ENCODE measurements around the gene FKBP4. TPM values are rescaled to one million over a fixed set of nuclear protein-coding genes. Genes with fewer than 3 reads are reported as not detected.

FKBP4 gene
- total RNA-seq, 1 donor from 2014 or later: 36.5 TPM

DNA sequence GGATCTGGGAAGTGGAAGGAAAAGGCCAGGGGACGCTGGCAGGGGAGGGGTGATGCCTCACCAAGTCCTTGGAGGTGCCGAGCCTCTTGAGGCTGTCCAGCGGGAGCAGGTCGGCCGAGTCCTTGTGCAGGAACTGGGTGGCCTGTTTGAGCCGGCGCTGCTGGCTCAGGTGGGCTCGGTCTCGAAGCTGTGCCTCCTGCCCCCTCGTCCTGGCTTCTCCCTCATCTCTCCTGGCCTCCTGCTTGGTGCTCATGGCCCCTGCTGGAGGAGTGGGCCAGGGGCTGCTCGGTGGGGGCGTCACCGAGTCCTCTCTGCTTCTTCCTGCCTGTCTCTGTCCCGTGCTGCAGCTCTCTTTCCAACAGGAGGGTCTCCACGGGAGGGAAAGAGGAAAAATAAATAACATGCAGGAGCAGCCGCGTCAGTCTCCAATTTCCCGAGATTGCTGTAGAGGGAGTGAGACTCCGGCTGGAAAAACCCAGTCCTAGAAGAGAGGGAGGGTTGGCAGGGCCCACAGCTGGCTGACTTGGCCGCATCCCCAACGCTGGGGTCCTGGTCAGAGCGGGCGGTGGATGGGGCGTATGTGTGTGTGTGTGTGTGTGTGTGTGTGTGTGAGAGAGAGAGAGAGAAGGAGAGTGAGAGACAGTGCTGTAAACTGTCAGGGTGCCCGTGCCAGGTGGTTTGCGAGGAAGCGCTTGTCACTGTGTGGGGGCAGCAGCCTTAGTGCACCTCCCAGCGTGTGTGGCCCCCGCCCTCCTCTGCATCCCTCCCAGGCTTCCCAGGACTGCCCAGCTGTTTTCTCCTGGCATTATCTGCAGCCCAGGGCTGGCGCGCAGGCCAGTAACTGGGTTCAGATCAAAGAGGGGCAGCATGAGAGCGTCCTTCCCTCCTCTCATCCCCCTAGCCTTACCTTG lies 40.1 kb downstream of the FKBP4 start, which contains the start of gene NRIP2:
NRIP2 (minus strand) TSS at position 455 of the 911 bp plus-strand sequence; CDS start at position 403, 52 bp downstream.
- intact Hi-C loops (cut with DNase I): no loop called here
- DNase-seq (ENCODE audit: low spot score): peak; percentile 62

DNA sequence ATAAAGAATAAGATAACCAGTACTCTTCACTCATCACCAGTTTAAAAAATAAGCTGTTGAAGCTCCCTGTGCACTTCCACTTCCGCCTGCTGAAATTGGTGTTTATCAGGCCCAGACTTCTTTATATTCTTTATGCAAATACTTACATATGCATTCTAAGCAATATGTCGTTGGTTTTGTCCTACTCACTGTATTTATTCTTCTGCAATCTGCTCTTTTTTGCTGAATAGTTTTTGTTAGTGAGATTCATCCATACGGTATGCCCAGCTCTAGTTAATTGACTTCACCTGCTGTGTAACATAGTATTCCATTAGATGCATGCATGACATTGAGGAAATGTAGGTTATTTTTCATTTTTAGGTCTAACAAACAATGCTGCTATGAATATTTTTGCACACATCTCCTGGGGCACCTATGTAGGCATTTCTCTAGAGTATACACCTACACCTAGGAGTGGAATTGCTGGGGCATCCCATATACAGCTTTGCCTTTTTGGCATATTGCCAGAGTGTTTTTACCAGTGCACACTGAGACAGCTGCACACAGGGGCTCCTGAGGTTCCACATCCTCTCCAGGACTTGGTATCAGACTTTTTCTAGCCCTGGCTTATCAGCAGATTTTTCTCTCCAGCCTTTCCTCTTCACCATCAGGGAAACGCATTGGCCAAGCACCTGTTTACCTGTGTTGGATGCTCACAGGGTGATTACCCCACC lies 41.1 kb downstream of the FKBP4 start:
- no peak for DNase-seq (ENCODE audit: low spot score)
- intact Hi-C loops (cut with DNase I): no loop called here

DNA sequence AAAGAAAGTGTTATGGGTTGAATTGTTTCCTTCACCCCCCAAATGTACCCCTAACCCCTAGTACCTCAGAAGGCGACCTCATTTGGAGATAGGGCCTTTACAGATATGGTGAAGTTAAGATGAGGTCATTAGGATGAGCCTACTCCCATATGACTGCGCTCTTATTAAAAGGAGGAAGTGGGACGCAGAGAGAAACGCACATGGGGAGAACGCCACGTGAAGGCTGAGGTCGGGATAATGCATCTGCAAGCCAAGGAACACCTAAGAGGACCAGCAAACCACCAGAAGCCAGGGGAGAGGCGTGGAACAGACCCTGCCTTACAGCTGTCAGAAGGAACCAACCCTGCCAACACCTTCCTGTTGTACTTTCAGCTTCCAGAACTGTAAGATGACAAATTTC lies 41.8 kb downstream of the FKBP4 start:
- DNase-seq (ENCODE audit: low spot score): no peak

DNA sequence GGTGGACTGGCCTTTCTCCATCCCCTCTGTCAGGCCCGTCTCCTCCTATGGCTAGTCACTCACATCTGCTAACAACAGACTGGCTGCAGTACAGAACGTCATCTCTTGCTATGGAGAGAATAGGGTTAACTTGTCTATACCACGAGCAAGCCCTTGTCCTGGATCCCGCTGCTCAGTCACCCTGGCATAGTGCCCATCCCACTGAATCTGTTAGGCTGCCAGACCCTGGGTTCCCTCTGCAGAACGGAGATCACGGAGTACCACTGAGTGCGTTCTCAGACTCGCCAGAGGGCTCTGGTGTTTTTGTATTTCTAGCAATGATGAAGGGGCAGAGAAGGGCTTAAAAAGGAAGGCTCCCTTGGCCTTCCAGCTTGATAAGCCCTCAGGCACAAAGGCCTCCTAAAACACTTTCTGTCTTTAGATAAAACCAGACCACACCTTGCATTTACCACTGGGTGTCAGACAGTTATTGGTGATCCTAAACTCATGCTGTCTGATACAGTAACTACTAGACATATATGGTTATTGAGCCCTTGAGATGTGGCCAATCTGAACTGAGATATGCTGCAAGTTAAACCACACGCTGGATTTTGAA lies 46.4 kb downstream of the FKBP4 start:
- intact Hi-C loops (cut with DNase I): no loop called here
- DNase-seq (ENCODE audit: low spot score): no peak

More for the DNA sequence above, 41.8 kb downstream of the FKBP4 start:
- intact Hi-C loops (cut with DNase I): no loop called here

DNA sequence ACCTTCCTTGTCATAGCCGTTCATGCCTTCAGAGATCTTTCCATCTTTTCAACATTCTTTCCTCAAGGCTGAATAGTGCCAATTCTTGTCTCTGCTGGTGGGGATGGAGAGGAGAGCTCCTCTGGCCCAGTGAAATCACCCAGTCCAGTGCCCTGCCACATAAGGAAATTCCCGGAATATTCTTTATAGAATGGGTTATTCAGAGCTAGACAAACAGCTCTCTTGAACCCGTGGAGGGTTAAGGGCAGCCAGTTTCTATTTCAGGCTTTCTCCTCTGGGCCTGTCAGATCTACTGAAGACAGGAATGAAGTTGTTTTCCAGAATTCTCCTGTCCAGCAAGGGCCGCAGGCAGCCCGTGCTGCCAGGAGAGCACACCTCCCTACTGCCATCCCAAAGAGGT lies 48.2 kb downstream of the FKBP4 start:
- no peak for DNase-seq (ENCODE audit: low spot score)
- intact Hi-C loops (cut with DNase I): no loop called here

DNA sequence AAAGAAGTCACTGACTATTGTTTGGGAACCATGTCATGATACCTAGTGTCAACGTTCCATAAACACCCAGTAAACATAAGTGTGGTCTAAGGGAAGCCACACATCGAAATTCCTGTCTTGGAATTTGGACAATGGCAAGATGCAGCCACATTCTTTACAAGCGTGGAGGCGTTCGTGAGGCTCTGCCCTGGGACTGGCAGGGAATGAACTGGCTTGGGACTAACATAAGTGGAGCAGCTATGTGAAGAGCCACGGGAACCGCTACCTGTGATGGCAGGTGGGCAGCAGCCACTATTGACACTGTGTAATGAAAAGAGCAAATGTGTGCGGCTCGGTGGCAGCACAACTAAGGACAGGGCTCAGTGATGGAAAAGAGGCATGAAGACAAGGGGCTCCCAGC lies 50.0 kb downstream of the FKBP4 start:
- DNase-seq (ENCODE audit: low spot score): no peak

DNA sequence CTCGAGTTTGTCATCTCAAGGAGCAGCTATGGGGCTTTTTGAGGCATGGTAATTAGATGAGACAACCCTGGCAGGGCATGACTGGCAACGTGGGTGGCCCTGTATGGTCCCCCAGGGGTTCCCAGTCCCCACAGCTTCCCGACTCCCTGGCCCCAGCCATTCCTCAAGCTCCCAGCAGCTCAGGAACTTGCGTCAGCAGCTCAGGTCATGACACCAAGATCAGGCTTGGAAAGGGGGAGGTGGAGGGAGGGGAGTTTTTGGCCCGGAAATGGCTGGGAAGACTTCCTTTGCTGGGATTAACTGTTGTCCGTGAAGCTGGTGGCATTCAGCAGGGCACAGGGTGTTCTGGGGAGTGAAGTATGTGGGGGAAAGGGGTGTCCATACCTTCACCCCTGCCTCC lies 50.5 kb downstream of the FKBP4 start:
- DNase-seq (ENCODE audit: low spot score): no peak
- intact Hi-C loops (cut with DNase I): no loop called here

More for the DNA sequence above, 50.0 kb downstream of the FKBP4 start:
- intact Hi-C loops (cut with DNase I): no loop called here

DNA sequence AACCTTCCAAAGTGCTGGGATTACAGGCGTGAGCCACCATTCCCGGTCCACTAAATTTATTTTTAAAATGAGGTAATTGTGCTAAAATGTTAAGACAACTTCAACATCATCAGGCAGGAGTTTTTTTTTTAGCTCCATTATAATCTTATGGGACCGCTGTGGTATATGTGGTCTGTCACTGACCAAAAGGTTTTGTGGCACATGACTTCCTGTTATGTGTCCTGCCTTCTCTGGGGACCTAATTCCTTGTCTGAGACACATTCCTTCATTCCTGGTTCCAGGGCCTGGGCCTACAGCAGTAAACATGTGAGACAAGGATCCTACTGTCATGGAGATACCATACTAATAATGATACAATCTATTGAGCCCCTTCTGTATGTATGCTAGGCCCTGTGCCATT lies 57.2 kb downstream of the FKBP4 start:
- DNase-seq (ENCODE audit: low spot score): no peak
- intact Hi-C loops (cut with DNase I): loop anchor here (2.0 kb wide), 1 partner anchor 189 kb away; no protein-coding TSS in a partner anchor

DNA sequence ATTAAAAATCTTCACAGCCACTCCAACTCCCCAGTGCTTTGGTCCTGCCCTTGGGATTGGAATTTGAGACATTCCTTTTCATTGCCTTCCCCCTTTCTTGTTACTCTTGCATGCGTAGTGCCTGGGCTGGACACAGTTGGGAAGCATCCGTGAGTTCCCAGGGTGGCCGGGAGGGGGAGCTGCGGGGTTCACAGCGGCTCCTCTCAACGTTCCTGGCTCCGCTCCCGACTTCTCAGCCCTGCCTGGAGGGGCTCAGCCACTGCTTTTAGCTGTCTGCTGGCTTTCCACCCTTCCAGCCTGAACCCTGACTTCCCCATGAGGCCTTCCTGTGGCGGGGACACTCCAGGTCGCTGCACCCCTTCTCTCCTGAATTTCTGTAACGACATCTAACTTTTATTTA lies 58.9 kb downstream of the FKBP4 start:
- intact Hi-C loops (cut with DNase I): loop anchor here (2.0 kb wide), 1 partner anchor 187 kb away; no protein-coding TSS in a partner anchor
- peak; percentile 91 for DNase-seq (ENCODE audit: low spot score)

Other genes with a start within 250 kb of the FKBP4 start
- gene ITFG2, start 17.7 kb downstream of the FKBP4 start, total RNA-seq: 13.9 TPM
- gene NRIP2, start 40.1 kb downstream of the FKBP4 start, total RNA-seq: 2.9 TPM
- gene TEX52, start 62.1 kb downstream of the FKBP4 start, total RNA-seq: not detected
- gene FOXM1, start 82.2 kb downstream of the FKBP4 start, total RNA-seq: 0.24 TPM
- 8.3 TPM for gene RHNO1, start 82.3 kb downstream of the FKBP4 start, total RNA-seq
- 6.2 TPM for gene TULP3, start 95.9 kb downstream of the FKBP4 start, total RNA-seq
- gene TEAD4, start 164.4 kb downstream of the FKBP4 start, total RNA-seq: 23.9 TPM